HG03571 (cell line): Measurements from ENCODE around the gene TPRX2.
"Not testable (repeated sequence)": the region's sequence is repeated elsewhere in the genome, so short reads cannot be mapped to it uniquely, and the experiment has no call there.

Experiments
- ATAC-seq: cut with Tn5 transposase; IDR thresholded peaks from one replicate; pipeline ENCODE4 v1.9.1; 2021; ENCODE audit not compliant: unreplicated experiment

Gene TPRX2

GRCh38 chr19:47858646-47859285 is at the start of gene TPRX2:
Gene TPRX2, plus strand, starts transcription at chr19:47859235. Its CDS starts 12 bp downstream, at chr19:47859247.
- not testable (repeated sequence) for ATAC-seq

- no peak for ATAC-seq
Measured at GRCh38 chr19:47813304-47813994, 45.6 kb upstream of the TPRX2 start.

GRCh38 chr19:47813995-47814328 is 45.1 kb upstream of the TPRX2 start:
- no peak for ATAC-seq

- ATAC-seq, result not testable (repeated sequence)
Measured at GRCh38 chr19:47816270-47816669, 42.8 kb upstream of the TPRX2 start.

GRCh38 chr19:47818221-47818620 is 40.8 kb upstream of the TPRX2 start:
- ATAC-seq, result not testable (repeated sequence)

- ATAC-seq, result no peak
Measured at GRCh38 chr19:47819858-47820257, 39.2 kb upstream of the TPRX2 start.

GRCh38 chr19:47820410-47820809 is 38.6 kb upstream of the TPRX2 start:
- no peak for ATAC-seq

GRCh38 chr19:47821460-47822020 is 37.5 kb upstream of the TPRX2 start, which contains the start of gene CRX:
Gene CRX, plus strand, starts transcription at chr19:47821937. Its CDS starts 12,507 bp downstream, at chr19:47834444.
- no peak for ATAC-seq

GRCh38 chr19:47824396-47824795 is 34.6 kb upstream of the TPRX2 start:
- ATAC-seq, result no peak

- ATAC-seq, result no peak
Measured at GRCh38 chr19:47826800-47827199, 32.2 kb upstream of the TPRX2 start.

- no peak for ATAC-seq
Measured at GRCh38 chr19:47832723-47833122, 26.3 kb upstream of the TPRX2 start.

GRCh38 chr19:47836038-47836437 is 23.0 kb upstream of the TPRX2 start:
- ATAC-seq, result no peak

GRCh38 chr19:47839411-47839810 is 19.6 kb upstream of the TPRX2 start:
- no peak for ATAC-seq

GRCh38 chr19:47839913-47840312 is 19.1 kb upstream of the TPRX2 start:
- ATAC-seq, result no peak

- no peak for ATAC-seq
Measured at GRCh38 chr19:47842941-47843340, 16.1 kb upstream of the TPRX2 start.

- ATAC-seq, result no peak
Measured at GRCh38 chr19:47848425-47848822, 10.6 kb upstream of the TPRX2 start.

- ATAC-seq, result no peak
Measured at GRCh38 chr19:47848823-47849473, 10.1 kb upstream of the TPRX2 start.

- no peak for ATAC-seq
Measured at GRCh38 chr19:47853003-47853402, 6.0 kb upstream of the TPRX2 start.

- ATAC-seq, result no peak
Measured at GRCh38 chr19:47854459-47854858, 4.6 kb upstream of the TPRX2 start.

- ATAC-seq, result not testable (repeated sequence)
Measured at GRCh38 chr19:47858231-47858630, 804 bp upstream of the TPRX2 start.

- ATAC-seq, result not testable (repeated sequence)
Measured at GRCh38 chr19:47859838-47860237, 803 bp downstream of the TPRX2 start.
